Central memory CD8-positive, alpha-beta T cell (primary cell): ENCODE results near the gene VWA2.

ENCODE experiments used
- ATAC-seq: fragments of 150-1000 bp; cut with Tn5 transposase; replicated peaks from 2 replicates; pipeline ENCODE4 v1.10.0; 2022; ENCODE audit warnings: mild to moderate bottlenecking, moderate FRiP score, moderate number of reproducible peaks; ENCODE audit not compliant: poor library complexity, severe bottlenecking; ENCODE audit errors: extremely low read depth
- DNase-seq, 2 donors: peaks; one replicate each; pipeline ENCODE4 v3.0.0; 2021; ENCODE audit warnings: low spot score in 2 of 2
- H3K27ac Mint-ChIP-seq: one replicate; pipeline ENCODE4 v1.8.0; 2022; ENCODE audit warnings: low read depth, mild to moderate bottlenecking, moderate library complexity, mixed read lengths
- H3K27me3 Mint-ChIP-seq: one replicate; pipeline ENCODE4 v1.8.0; 2022; ENCODE audit warnings: mixed read lengths
- H3K36me3 Mint-ChIP-seq: one replicate; pipeline ENCODE4 v1.8.0; 2022; ENCODE audit warnings: mild to moderate bottlenecking, moderate library complexity, mixed read lengths; ENCODE audit not compliant: insufficient read depth
- H3K4me1 Mint-ChIP-seq: one replicate; pipeline ENCODE4 v1.8.0; 2022; ENCODE audit warnings: mixed read lengths
- H3K4me3 Mint-ChIP-seq: one replicate; pipeline ENCODE4 v1.8.0; 2022; ENCODE audit warnings: mild to moderate bottlenecking, moderate library complexity, mixed read lengths
- H3K9me3 Mint-ChIP-seq: one replicate; pipeline ENCODE4 v1.8.0; 2022; ENCODE audit warnings: mixed read lengths

The VWA2 gene

GRCh38 chr10:114307731-114308130 is 68.7 kb downstream of the VWA2 start:
- H3K27ac Mint-ChIP-seq: no peak overlapping the region

GRCh38 chr10:114308531-114309363 is 69.7 kb downstream of the VWA2 start:
- Mint-ChIP-seq H3K27me3 (no peaks in the 10 kb centered on the region), H3K27ac (no peak overlapping the region), H3K36me3 (no peaks in the 10 kb centered on the region), H3K4me3 (no peak overlapping the region), H3K9me3 (no peaks in the 10 kb centered on the region), H3K4me1 (peaks cover 10% of the 10 kb centered on the region)
- no peak for DNase-seq
- ATAC-seq: no peak

More at GRCh38 chr10:114307731-114308130, 68.7 kb downstream of the VWA2 start:
- H3K36me3 Mint-ChIP-seq: no peaks in the 10 kb centered on the region
- H3K4me1 Mint-ChIP-seq: peaks cover 14% of the 10 kb centered on the region
- ATAC-seq: no peak
- H3K9me3 Mint-ChIP-seq: no peaks in the 10 kb centered on the region
- H3K27me3 Mint-ChIP-seq: no peaks in the 10 kb centered on the region
- H3K4me3 Mint-ChIP-seq: no peak overlapping the region
- DNase-seq: no peak

GRCh38 chr10:114309364-114309651 is 70.3 kb downstream of the VWA2 start:
- ATAC-seq (no peak), DNase-seq (no peak)
- no peak overlapping the region for H3K4me3 Mint-ChIP-seq
- peaks cover 5% of the 10 kb centered on the region for H3K4me1 Mint-ChIP-seq
- no peaks in the 10 kb centered on the region for H3K9me3 Mint-ChIP-seq
- H3K27ac Mint-ChIP-seq: no peak overlapping the region
- H3K27me3 Mint-ChIP-seq: no peaks in the 10 kb centered on the region
- H3K36me3 Mint-ChIP-seq: no peaks in the 10 kb centered on the region

- H3K4me3 Mint-ChIP-seq: no peak overlapping the region
- H3K9me3 Mint-ChIP-seq: no peaks in the 10 kb centered on the region
- no peak for DNase-seq
- ATAC-seq: no peak
- no peaks in the 10 kb centered on the region for H3K4me1 Mint-ChIP-seq
- H3K27me3 Mint-ChIP-seq: no peaks in the 10 kb centered on the region
- no peak overlapping the region for H3K27ac Mint-ChIP-seq
- H3K36me3 Mint-ChIP-seq: no peaks in the 10 kb centered on the region
Observed at GRCh38 chr10:114310346-114310745, 71.3 kb downstream of the VWA2 start.

GRCh38 chr10:114311023-114311422 is 72.0 kb downstream of the VWA2 start:
- Mint-ChIP-seq H3K27me3 (peaks cover 2% of the 10 kb centered on the region), H3K4me3 (no peak overlapping the region), H3K9me3 (no peaks in the 10 kb centered on the region), H3K4me1 (no peaks in the 10 kb centered on the region), H3K27ac (no peak overlapping the region), H3K36me3 (no peaks in the 10 kb centered on the region)
- no peak for ATAC-seq
- DNase-seq: no peak

- no peak for DNase-seq
- H3K4me1 Mint-ChIP-seq: no peaks in the 10 kb centered on the region
- no peak overlapping the region for H3K27ac Mint-ChIP-seq
- H3K36me3 Mint-ChIP-seq: no peaks in the 10 kb centered on the region
- no peak for ATAC-seq
- no peaks in the 10 kb centered on the region for H3K9me3 Mint-ChIP-seq
- H3K4me3 Mint-ChIP-seq: no peak overlapping the region
- peaks cover 9% of the 10 kb centered on the region for H3K27me3 Mint-ChIP-seq
Observed at GRCh38 chr10:114311496-114312209, 72.6 kb downstream of the VWA2 start.

- no peaks in the 10 kb centered on the region for H3K4me1 Mint-ChIP-seq
- ATAC-seq (no peak), DNase-seq (no peak)
- no peak overlapping the region for H3K27ac Mint-ChIP-seq
- no peaks in the 10 kb centered on the region for H3K36me3 Mint-ChIP-seq
- H3K27me3 Mint-ChIP-seq: peaks cover 13% of the 10 kb centered on the region
- H3K9me3 Mint-ChIP-seq: no peaks in the 10 kb centered on the region
- no peak overlapping the region for H3K4me3 Mint-ChIP-seq
Observed at GRCh38 chr10:114313139-114313538, 74.1 kb downstream of the VWA2 start.

- Mint-ChIP-seq H3K4me1 (no peaks in the 10 kb centered on the region), H3K4me3 (no peak overlapping the region), H3K36me3 (no peaks in the 10 kb centered on the region), H3K27ac (no peak overlapping the region), H3K27me3 (peaks cover 13% of the 10 kb centered on the region), H3K9me3 (no peaks in the 10 kb centered on the region)
- DNase-seq (no peak), ATAC-seq (no peak)
Observed at GRCh38 chr10:114313866-114314265, 74.8 kb downstream of the VWA2 start.

- no peak for ATAC-seq
- Mint-ChIP-seq H3K4me3 (no peak overlapping the region), H3K27ac (no peak overlapping the region), H3K36me3 (no peaks in the 10 kb centered on the region), H3K4me1 (no peaks in the 10 kb centered on the region), H3K9me3 (no peaks in the 10 kb centered on the region), H3K27me3 (peaks cover 22% of the 10 kb centered on the region)
- DNase-seq: no peak
Observed at GRCh38 chr10:114315566-114316420, 76.7 kb downstream of the VWA2 start.

- Mint-ChIP-seq H3K27ac (no peak overlapping the region), H3K9me3 (no peaks in the 10 kb centered on the region), H3K36me3 (no peaks in the 10 kb centered on the region), H3K27me3 (peaks cover 22% of the 10 kb centered on the region), H3K4me1 (no peaks in the 10 kb centered on the region), H3K4me3 (no peak overlapping the region)
- no peak for ATAC-seq
- no peak for DNase-seq
Observed at GRCh38 chr10:114316744-114317143, 77.7 kb downstream of the VWA2 start.

GRCh38 chr10:114319406-114320248 is 80.6 kb downstream of the VWA2 start:
- Mint-ChIP-seq H3K36me3 (no peaks in the 10 kb centered on the region), H3K9me3 (no peaks in the 10 kb centered on the region), H3K4me1 (no peaks in the 10 kb centered on the region), H3K27ac (no peak overlapping the region), H3K27me3 (peaks cover 28% of the 10 kb centered on the region), H3K4me3 (no peak overlapping the region)
- ATAC-seq (no peak), DNase-seq (no peak)
